H1 (cell line): ENCODE measurements around the gene TBC1D30. TPM values are rescaled to one million over a fixed set of nuclear protein-coding genes. Genes with fewer than 3 reads are reported as not detected.

Experiments
- CHD7 ChIP-seq: fragments of 300-600 bp; sonication (generic); IDR thresholded peaks from 2 replicates; pipeline ENCODE4 v1.7.1; 2012; ENCODE audit warnings: low read length, moderate library complexity, mild to moderate bottlenecking, inconsistent platforms; ENCODE audit not compliant: insufficient replicate concordance
- HDAC2 ChIP-seq, 2 experiments: fragments of 300-600 bp in 1 of 2; sonication (generic) in 1 of 2; IDR thresholded peaks; 2 replicates each; pipeline ENCODE4 v1.6.1; 2011 to 2012; ENCODE audit warnings: low read depth in 2 of 2, low read length in 2 of 2, mild to moderate bottlenecking in 2 of 2, moderate library complexity in 2 of 2, borderline replicate concordance in 1 of 2, inconsistent platforms in 1 of 2
- JUND ChIP-seq: IDR thresholded peaks from 2 replicates; pipeline ENCODE4 v1.6.1; 2011; ENCODE audit warnings: mild to moderate bottlenecking, improper control_type of control experiment, low read length
- KDM1A ChIP-seq: fragments of 200-600, 300-600 bp; sonication (generic); IDR thresholded peaks from 2 replicates; pipeline ENCODE4 v1.7.1; 2016; ENCODE audit warnings: mild to moderate bottlenecking, low read length, borderline replicate concordance
- SIN3A ChIP-seq, 2 experiments: IDR thresholded peaks in 1 of 2; conservative IDR thresholded peaks in 1 of 2; 2 replicates each; pipeline ENCODE4 v1.6.1; 2011 to 2012; ENCODE audit warnings: low read length in 2 of 2, improper control_type of control experiment in 1 of 2, low read depth in 1 of 2, mild to moderate bottlenecking in 1 of 2
- TBP ChIP-seq: IDR thresholded peaks from 2 replicates; pipeline ENCODE4 v1.6.1; 2011; ENCODE audit warnings: low read depth, low read length, improper control_type of control experiment
- ZNF274 ChIP-seq: IDR thresholded peaks from 2 replicates; pipeline ENCODE4 v1.7.0; 2012; ENCODE audit warnings: low read length, borderline replicate concordance; ENCODE audit errors: extremely low read depth
- polyA plus RNA-seq, 7 experiments: library from polyadenylated mRNA; depleted of rRNA in 3 of 7; stranded (reverse) in 5 of 7; unstranded in 2 of 7; fragments of >200 nt in 5 of 7; fragments of 200-250 nt in 2 of 7; gene quantifications; 1 replicate in 5 of 7; 2 replicates in 1 of 7; 4 replicates in 1 of 7; pipeline versions ENCODE4 v1.2.1 to v1.2.3, GENCODE V29; 2011 to 2013; ENCODE audit warnings: missing spikeins in 2 of 7, mixed read lengths in 2 of 7
- total RNA-seq: library from RNA; stranded (reverse); fragmentation: NEBNext Ultra II Directional; extraction: Animal tissue kit (Norgen Biotek cat#: 25700); gene quantifications from 2 replicates; pipeline ENCODE4 v1.2.1, GENCODE V29; 2021

TBC1D30 gene
- total and polyA plus RNA-seq, 2 of the 8 experiments (the other 6 are each of a cell fraction or from before 2014, with no cell fraction given) = 2.8 to 5.5 TPM

GRCh38 chr12:64912516-64913255 is 88.2 kb downstream of the TBC1D30 start (continued):
- TF ChIP-seq ZNF274 = no peak
- TF ChIP-seq JUND = no peak
- no peak for TF ChIP-seq HDAC2 (IDR thresholded peaks at IDR 0.05; ENCODE audit: borderline replicate concordance in 1 of 2, low read depth in 2 of 2, low read length in 2 of 2)
- no peak for TF ChIP-seq KDM1A
- no peak for TF ChIP-seq TBP
- no peak for TF ChIP-seq SIN3A (conservative IDR thresholded peaks at IDR 0.05 in 1 of 2, IDR thresholded peaks at IDR 0.05 in 1 of 2; ENCODE audit: low read depth in 1 of 2, low read length in 2 of 2)
- no peak for TF ChIP-seq CHD7
